ENCODE data around the gene RNF31.
A peak's percentile ranks its signal among the peaks of the same experiment; 100 is the strongest.

The RNF31 gene

DNA sequence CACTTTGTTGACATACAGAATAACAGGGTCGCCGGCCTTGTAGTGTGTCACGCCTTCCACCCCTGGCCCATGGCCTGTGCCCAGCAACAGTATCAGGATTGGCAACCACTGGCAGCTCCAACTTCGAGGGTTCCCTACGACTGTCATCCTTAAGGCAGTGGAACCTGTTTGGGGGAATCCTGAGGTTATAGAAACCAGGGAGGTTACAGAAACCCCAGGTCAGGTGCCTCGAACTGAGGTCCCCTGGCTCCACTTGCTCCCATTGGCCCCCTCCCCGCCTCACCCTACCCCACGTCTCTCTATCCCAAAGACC is 47.5 kb downstream of the RNF31 start (continued):
- TF ChIP-seq, protein P1, sequence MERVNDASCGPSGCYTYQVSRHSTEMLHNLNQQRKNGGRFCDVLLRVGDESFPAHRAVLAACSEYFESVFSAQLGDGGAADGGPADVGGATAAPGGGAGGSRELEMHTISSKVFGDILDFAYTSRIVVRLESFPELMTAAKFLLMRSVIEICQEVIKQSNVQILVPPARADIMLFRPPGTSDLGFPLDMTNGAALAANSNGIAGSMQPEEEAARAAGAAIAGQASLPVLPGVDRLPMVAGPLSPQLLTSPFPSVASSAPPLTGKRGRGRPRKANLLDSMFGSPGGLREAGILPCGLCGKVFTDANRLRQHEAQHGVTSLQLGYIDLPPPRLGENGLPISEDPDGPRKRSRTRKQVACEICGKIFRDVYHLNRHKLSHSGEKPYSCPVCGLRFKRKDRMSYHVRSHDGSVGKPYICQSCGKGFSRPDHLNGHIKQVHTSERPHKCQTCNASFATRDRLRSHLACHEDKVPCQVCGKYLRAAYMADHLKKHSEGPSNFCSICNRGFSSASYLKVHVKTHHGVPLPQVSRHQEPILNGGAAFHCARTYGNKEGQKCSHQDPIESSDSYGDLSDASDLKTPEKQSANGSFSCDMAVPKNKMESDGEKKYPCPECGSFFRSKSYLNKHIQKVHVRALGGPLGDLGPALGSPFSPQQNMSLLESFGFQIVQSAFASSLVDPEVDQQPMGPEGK (CRISPR knock-in tag; IDR thresholded peaks at IDR 0.05; ENCODE audit: borderline replicate concordance), result no peak

DNA sequence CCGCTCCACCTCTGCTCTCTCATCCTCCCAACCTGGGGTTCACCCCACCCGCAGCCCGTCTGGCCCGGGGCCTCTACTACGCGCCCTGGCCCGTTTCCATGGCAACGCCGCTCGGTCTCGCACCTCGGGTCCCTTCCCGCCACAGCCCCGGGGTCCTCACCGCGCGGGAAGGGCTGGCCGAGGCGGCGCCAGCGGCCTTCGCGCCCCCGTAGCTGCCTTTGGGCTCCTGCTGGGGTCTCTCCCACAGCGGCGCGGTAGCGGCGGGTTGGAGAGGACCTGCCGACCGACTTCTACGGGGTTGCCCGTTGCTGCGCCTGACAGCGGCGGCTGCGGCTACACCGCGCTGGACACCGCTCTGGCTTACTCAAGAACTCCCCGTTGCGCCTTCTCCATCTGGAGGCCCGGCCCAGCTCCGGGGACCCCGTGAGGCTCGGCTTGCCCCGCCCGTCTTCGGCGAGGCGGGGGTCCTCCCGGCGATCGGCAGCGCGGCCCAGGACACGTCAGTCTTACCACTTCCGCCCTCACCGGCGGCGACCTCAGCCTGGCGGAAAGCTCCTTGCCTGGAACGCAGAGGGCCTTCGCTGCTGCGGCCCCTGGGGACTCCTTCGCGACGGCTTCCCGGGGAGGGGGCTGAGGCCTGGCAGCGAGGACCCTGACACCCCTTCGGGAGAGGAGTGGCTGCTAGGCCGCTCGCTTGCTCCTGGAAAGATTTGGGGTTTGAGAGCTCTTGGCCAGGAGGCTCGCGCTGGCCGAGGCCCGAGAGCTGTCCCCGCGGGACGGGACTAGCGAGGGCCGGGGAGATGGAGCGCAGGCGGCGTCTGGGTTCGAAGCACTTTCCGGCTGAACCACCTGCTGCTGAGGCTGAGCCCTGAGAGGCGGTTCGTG is 48.1 kb downstream of the RNF31 start, which contains the start of gene TM9SF1:
TSS of gene TM9SF1 (minus strand) at position 256 of the 885 bp plus-strand sequence. CDS start 422 bp downstream, outside the sequence.
- ATAC-seq, result peak; percentile 96
- TF ChIP-seq ARNTL (CRISPR knock-in tag; IDR thresholded peaks at IDR 0.05; ENCODE audit: borderline replicate concordance, low read depth), result no peak
- TF ChIP-seq, protein P2, sequence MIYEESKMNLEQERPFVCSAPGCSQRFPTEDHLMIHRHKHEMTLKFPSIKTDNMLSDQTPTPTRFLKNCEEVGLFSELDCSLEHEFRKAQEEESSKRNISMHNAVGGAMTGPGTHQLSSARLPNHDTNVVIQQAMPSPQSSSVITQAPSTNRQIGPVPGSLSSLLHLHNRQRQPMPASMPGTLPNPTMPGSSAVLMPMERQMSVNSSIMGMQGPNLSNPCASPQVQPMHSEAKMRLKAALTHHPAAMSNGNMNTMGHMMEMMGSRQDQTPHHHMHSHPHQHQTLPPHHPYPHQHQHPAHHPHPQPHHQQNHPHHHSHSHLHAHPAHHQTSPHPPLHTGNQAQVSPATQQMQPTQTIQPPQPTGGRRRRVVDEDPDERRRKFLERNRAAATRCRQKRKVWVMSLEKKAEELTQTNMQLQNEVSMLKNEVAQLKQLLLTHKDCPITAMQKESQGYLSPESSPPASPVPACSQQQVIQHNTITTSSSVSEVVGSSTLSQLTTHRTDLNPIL (CRISPR knock-in tag; IDR thresholded peaks at IDR 0.05; ENCODE audit: low read depth), result no peak
- TF ChIP-seq PPARA (CRISPR knock-in tag; IDR thresholded peaks at IDR 0.05; ENCODE audit: borderline replicate concordance), result no peak
- TF ChIP-seq SNAI2 (CRISPR knock-in tag; IDR thresholded peaks at IDR 0.05), result no peak
- no peak for TF ChIP-seq ESRRG (CRISPR knock-in tag; IDR thresholded peaks at IDR 0.05)
- no peak for TF ChIP-seq BACH2 (CRISPR knock-in tag; IDR thresholded peaks at IDR 0.05; ENCODE audit: borderline replicate concordance)
- no peak for TF ChIP-seq OSR1 (CRISPR knock-in tag; IDR thresholded peaks at IDR 0.05)
- TF ChIP-seq CSDC2 (CRISPR knock-in tag; IDR thresholded peaks at IDR 0.05), result 0 out of 2 replicates have a peak, but pooled peaks have one; percentile 60
- peak; percentile 58; the same call in 1 of the 2 replicates for TF ChIP-seq TSHZ2 (CRISPR knock-in tag; IDR thresholded peaks at IDR 0.05)
- TF ChIP-seq TCF4 (CRISPR knock-in tag; IDR thresholded peaks at IDR 0.05; ENCODE audit: borderline replicate concordance), result no peak
- no peak for TF ChIP-seq ZNF565 (CRISPR knock-in tag; conservative IDR thresholded peaks at IDR 0.05; ENCODE audit: low read depth)
- TF ChIP-seq ZFP3 (CRISPR knock-in tag; IDR thresholded peaks at IDR 0.05), result no peak
- no peak for TF ChIP-seq RARB (CRISPR knock-in tag; IDR thresholded peaks at IDR 0.05)
- no peak for TF ChIP-seq TOX (CRISPR knock-in tag; IDR thresholded peaks at IDR 0.05; ENCODE audit: borderline replicate concordance)
- no peak for TF ChIP-seq ZC3H10 (CRISPR knock-in tag; IDR thresholded peaks at IDR 0.05)

- TF ChIP-seq, protein P3, sequence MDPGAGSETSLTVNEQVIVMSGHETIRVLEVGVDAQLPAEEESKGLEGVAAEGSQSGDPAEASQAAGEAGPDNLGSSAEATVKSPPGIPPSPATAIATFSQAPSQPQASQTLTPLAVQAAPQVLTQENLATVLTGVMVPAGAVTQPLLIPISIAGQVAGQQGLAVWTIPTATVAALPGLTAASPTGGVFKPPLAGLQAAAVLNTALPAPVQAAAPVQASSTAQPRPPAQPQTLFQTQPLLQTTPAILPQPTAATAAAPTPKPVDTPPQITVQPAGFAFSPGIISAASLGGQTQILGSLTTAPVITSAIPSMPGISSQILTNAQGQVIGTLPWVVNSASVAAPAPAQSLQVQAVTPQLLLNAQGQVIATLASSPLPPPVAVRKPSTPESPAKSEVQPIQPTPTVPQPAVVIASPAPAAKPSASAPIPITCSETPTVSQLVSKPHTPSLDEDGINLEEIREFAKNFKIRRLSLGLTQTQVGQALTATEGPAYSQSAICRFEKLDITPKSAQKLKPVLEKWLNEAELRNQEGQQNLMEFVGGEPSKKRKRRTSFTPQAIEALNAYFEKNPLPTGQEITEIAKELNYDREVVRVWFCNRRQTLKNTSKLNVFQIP (CRISPR knock-in tag; IDR thresholded peaks at IDR 0.05; ENCODE audit: borderline replicate concordance, low read depth), result no peak
- TF ChIP-seq GLIS3 (CRISPR knock-in tag; IDR thresholded peaks at IDR 0.05), result no peak
- no peak for TF ChIP-seq ZC3H10 (CRISPR knock-in tag; IDR thresholded peaks at IDR 0.05)
- ATAC-seq, result peak; percentile 56
Observed at GRCh38 chr14:24196071-24197055, 49.1 kb downstream of the RNF31 start.

GRCh38 chr14:24197056-24197450 is 49.8 kb downstream of the RNF31 start:
- ATAC-seq, result no peak
- TF ChIP-seq ZNF8 (CRISPR knock-in tag; IDR thresholded peaks at IDR 0.05) (no peak), TOX (CRISPR knock-in tag; IDR thresholded peaks at IDR 0.05; ENCODE audit: borderline replicate concordance) (no peak), PPARA (CRISPR knock-in tag; IDR thresholded peaks at IDR 0.05; ENCODE audit: borderline replicate concordance) (no peak), BACH2 (CRISPR knock-in tag; IDR thresholded peaks at IDR 0.05; ENCODE audit: borderline replicate concordance) (no peak), TSHZ2 (CRISPR knock-in tag; IDR thresholded peaks at IDR 0.05) (no peak), ESRRG (CRISPR knock-in tag; IDR thresholded peaks at IDR 0.05) (no peak)
- TF ChIP-seq, protein P2 (CRISPR knock-in tag; IDR thresholded peaks at IDR 0.05; ENCODE audit: low read depth), result no peak
